Panc1 (cell line): ENCODE data around the gene S100A12. TPM values are rescaled to one million over a fixed set of nuclear protein-coding genes. Genes with fewer than 3 reads are reported as not detected.

Experiments used
- ATAC-seq: fragments of 200-7000 bp; cut with Tn5 transposase; 2 replicates; pipeline ENCODE4 v1.9.1; 2020; ENCODE audit warnings: mild to moderate bottlenecking, moderate library complexity
- BruUV-seq: library from RNA; stranded (reverse); fragments of 400-500 nt; replicated peaks from 2 replicates; lab custom pipeline; 2021; lab: Mats Ljungman, UMichigan
- CTCF ChIA-PET: fragments of 300-600 bp; sonication (Branson Sonifier 250); formaldehyde crosslinking; loops from one replicate; lab custom pipeline; 2022; ENCODE audit warnings: antibody characterized with exemption; lab: Charles Lee
- POLR2A ChIA-PET: fragments of 300-600 bp; sonication (Branson Sonifier 250); formaldehyde crosslinking; loops from one replicate; lab custom pipeline; 2022; ENCODE audit warnings: antibody characterized with exemption; lab: Charles Lee
- DNase-seq: peaks from one replicate; pipeline ENCODE4 v3.0.0-alpha.2; 2010; ENCODE audit warnings: low read depth, low spot score
- H3K27ac ChIP-seq: 2 replicates; pipeline ENCODE4 v1.5.1; 2011; ENCODE audit warnings: mild to moderate bottlenecking, low read length, inconsistent platforms
- H3K27me3 ChIP-seq: fragments of 200-500 bp; sonication (Bioruptor generic); 2 replicates; pipeline ENCODE4 v1.6.0; 2014; ENCODE audit warnings: low read length, inconsistent platforms; ENCODE audit not compliant: control insufficient read depth, insufficient read depth
- H3K36me3 ChIP-seq: fragments of 200-500 bp; sonication (Bioruptor generic); 2 replicates; pipeline ENCODE4 v1.5.1; 2014; ENCODE audit warnings: inconsistent platforms, mild to moderate bottlenecking, low read length, moderate library complexity; ENCODE audit not compliant: control insufficient read depth, insufficient read depth
- H3K4me1 ChIP-seq: 2 replicates; pipeline ENCODE4 v1.5.1; 2011; ENCODE audit warnings: inconsistent platforms, mild to moderate bottlenecking, low read length, moderate library complexity; ENCODE audit not compliant: control insufficient read depth, insufficient read depth
- H3K4me3 ChIP-seq, 2 experiments: 2 replicates each; pipeline ENCODE4 v1.5.1; 2011 to 2012; ENCODE audit warnings: low read depth in 2 of 2, low read length in 2 of 2, mild to moderate bottlenecking in 2 of 2, inconsistent platforms in 1 of 2, moderate library complexity in 1 of 2
- H3K9me3 ChIP-seq: fragments of 200-500 bp; sonication (Bioruptor generic); 2 replicates; pipeline ENCODE4 v1.5.1; 2014; ENCODE audit warnings: low read depth, mild to moderate bottlenecking, inconsistent platforms, low read length, moderate library complexity; ENCODE audit not compliant: control insufficient read depth, insufficient read depth
- POLR2AphosphoS5 ChIP-seq: IDR thresholded peaks from 2 replicates; pipeline ENCODE4 v1.6.1; 2012; ENCODE audit warnings: mild to moderate bottlenecking, low read depth, low read length, moderate library complexity
- SIN3A ChIP-seq: IDR thresholded peaks from 2 replicates; pipeline ENCODE4 v1.6.1; 2012; ENCODE audit warnings: low read depth, mild to moderate bottlenecking, low read length, moderate library complexity, borderline replicate concordance; ENCODE audit not compliant: insufficient read depth
- TCF7L2 ChIP-seq: IDR thresholded peaks from 2 replicates; pipeline ENCODE4 v1.6.1; 2011; ENCODE audit warnings: mild to moderate bottlenecking, low read depth, low read length, inconsistent platforms
- in situ Hi-C: cut with HindIII; loops from 2 replicates; pipeline ENCODE4 v1.10.0; 2016; ENCODE audit warnings: low sequenced_read_pairs, low pct_unique_long_range_greater_than_20kb
- intact Hi-C: fragments of 100-400 bp; cut with micrococcal nuclease; formaldehyde crosslinking; loops from one replicate; pipeline ENCODE4 v1.10.0; 2022; ENCODE audit not compliant: unreplicated experiment
- total RNA-seq: library from RNA; stranded (reverse); gene quantifications from one replicate; pipeline ENCODE4 v1.2.1, GENCODE V29; 2021; ENCODE audit not compliant: unreplicated experiment
- TF ChIP-seq, protein P1 (sequence below): fragments of 450-650 bp; IDR thresholded peaks from 2 replicates; pipeline ENCODE4 v1.5.1; 2017; ENCODE audit warnings: mild to moderate bottlenecking
- TF ChIP-seq, protein P2 (sequence below), 2 experiments: IDR thresholded peaks; 2 replicates each; pipeline ENCODE4 v1.6.1; 2011 to 2012; ENCODE audit warnings: low read depth in 2 of 2, control low read depth in 1 of 2, low read length in 1 of 2, mild to moderate bottlenecking in 1 of 2, moderate library complexity in 1 of 2; ENCODE audit not compliant: insufficient read depth in 1 of 2

S100A12 gene
- total RNA-seq, 1 experiment from 2014 or later: not detected

DNA sequence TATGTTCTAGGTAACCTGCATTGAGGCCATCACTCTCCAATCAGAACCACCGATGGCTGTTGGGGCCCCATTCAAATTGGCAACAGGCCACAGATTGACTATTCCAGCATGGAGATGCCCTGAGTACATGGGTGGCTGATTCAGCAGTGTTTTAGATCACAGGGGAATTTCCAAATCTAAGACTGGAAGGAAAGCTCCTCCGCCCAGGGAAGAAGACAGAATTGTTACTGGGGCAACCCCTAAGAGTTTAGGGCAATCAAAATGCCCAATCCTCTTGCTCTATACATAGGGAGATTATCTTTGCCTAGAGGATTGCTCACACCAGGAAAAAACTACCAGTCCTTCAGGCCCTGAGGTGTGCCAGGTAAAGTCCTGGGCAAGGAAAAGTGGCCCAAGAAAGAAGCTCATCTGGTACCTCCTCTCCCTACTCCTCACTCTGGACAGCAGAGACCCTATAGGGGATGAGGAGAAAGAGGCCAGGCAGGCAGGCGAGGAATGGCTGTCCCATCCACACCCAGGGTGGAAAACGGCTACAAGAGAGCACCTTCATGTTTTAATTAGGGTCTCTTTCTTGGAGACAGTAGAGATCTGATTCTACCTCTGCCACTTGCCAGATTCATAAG lies 9.6 kb upstream of the S100A12 start:
- Histone ChIP-seq H3K9me3 (no peaks in the 10 kb centered on the region), H3K27ac (no peak overlapping the region), H3K27me3 (peaks cover 10% of the 10 kb centered on the region), H3K4me1 (no peaks in the 10 kb centered on the region), H3K4me3 (no peak overlapping the region), H3K36me3 (no peaks in the 10 kb centered on the region)
- no peak for TF ChIP-seq TCF7L2
- TF ChIP-seq, protein P1, sequence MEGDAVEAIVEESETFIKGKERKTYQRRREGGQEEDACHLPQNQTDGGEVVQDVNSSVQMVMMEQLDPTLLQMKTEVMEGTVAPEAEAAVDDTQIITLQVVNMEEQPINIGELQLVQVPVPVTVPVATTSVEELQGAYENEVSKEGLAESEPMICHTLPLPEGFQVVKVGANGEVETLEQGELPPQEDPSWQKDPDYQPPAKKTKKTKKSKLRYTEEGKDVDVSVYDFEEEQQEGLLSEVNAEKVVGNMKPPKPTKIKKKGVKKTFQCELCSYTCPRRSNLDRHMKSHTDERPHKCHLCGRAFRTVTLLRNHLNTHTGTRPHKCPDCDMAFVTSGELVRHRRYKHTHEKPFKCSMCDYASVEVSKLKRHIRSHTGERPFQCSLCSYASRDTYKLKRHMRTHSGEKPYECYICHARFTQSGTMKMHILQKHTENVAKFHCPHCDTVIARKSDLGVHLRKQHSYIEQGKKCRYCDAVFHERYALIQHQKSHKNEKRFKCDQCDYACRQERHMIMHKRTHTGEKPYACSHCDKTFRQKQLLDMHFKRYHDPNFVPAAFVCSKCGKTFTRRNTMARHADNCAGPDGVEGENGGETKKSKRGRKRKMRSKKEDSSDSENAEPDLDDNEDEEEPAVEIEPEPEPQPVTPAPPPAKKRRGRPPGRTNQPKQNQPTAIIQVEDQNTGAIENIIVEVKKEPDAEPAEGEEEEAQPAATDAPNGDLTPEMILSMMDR: no peak
- no peak for TF ChIP-seq SIN3A
- TF ChIP-seq, protein P2, sequence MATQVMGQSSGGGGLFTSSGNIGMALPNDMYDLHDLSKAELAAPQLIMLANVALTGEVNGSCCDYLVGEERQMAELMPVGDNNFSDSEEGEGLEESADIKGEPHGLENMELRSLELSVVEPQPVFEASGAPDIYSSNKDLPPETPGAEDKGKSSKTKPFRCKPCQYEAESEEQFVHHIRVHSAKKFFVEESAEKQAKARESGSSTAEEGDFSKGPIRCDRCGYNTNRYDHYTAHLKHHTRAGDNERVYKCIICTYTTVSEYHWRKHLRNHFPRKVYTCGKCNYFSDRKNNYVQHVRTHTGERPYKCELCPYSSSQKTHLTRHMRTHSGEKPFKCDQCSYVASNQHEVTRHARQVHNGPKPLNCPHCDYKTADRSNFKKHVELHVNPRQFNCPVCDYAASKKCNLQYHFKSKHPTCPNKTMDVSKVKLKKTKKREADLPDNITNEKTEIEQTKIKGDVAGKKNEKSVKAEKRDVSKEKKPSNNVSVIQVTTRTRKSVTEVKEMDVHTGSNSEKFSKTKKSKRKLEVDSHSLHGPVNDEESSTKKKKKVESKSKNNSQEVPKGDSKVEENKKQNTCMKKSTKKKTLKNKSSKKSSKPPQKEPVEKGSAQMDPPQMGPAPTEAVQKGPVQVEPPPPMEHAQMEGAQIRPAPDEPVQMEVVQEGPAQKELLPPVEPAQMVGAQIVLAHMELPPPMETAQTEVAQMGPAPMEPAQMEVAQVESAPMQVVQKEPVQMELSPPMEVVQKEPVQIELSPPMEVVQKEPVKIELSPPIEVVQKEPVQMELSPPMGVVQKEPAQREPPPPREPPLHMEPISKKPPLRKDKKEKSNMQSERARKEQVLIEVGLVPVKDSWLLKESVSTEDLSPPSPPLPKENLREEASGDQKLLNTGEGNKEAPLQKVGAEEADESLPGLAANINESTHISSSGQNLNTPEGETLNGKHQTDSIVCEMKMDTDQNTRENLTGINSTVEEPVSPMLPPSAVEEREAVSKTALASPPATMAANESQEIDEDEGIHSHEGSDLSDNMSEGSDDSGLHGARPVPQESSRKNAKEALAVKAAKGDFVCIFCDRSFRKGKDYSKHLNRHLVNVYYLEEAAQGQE (IDR thresholded peaks at IDR 0.05; ENCODE audit: insufficient read depth in 1 of 2, low read depth in 2 of 2, low read length in 1 of 2): no peak
- no peak for TF ChIP-seq POLR2AphosphoS5
- ATAC-seq: no peak
- BruUV-seq: no TSS peak
- in situ Hi-C loops: no loop called here
- DNase-seq: no peak
- ChIA-PET POLR2A (no interaction called here), CTCF (no interaction called here)
- intact Hi-C loops: no loop called here

DNA sequence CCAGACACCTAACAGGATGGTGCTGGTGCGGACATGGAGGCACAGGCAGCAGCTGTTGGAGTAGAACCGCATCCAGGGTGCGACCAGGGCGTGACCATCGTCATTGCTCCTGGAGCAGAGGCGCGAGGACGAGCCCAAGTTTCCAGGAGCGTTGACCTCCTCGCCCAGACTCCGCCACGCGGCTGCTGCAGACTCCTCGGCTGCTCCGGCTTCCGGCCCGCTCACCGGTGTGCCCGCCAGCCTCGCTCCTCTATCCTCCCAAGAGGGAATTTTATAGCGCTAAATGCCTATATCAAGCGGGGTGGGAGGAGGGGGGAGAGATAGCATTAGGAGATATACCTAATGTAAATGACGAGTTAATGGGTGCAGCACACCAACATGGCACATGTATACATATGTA lies 5.3 kb upstream of the S100A12 start:
- intact Hi-C loops (no loop called here), in situ Hi-C loops (no loop called here)
- no peaks in the 10 kb centered on the region for H3K9me3 ChIP-seq
- TF ChIP-seq, protein P2 (IDR thresholded peaks at IDR 0.05; ENCODE audit: insufficient read depth in 1 of 2, low read depth in 2 of 2, low read length in 1 of 2): no peak
- TF ChIP-seq SIN3A: no peak
- no peak for TF ChIP-seq POLR2AphosphoS5
- H3K36me3 ChIP-seq: no peaks in the 10 kb centered on the region
- ATAC-seq: no peak
- H3K4me3 ChIP-seq: no peak overlapping the region
- H3K27ac ChIP-seq: no peak overlapping the region
- POLR2A ChIA-PET: no interaction called here
- no peaks in the 10 kb centered on the region for H3K4me1 ChIP-seq
- no peak for DNase-seq
- peaks cover 13% of the 10 kb centered on the region; the same call in 1 of the 2 replicates for H3K27me3 ChIP-seq
- BruUV-seq: no TSS peak
- CTCF ChIA-PET: no interaction called here
